Effector CD8-positive, alpha-beta T cell (primary cell): ENCODE measurements around the gene ASB6.

Experiments
- DNase-seq: peaks from one replicate; lab custom pipeline; 2025; lab: John Stamatoyannopoulos, UW

ASB6 gene

DNA sequence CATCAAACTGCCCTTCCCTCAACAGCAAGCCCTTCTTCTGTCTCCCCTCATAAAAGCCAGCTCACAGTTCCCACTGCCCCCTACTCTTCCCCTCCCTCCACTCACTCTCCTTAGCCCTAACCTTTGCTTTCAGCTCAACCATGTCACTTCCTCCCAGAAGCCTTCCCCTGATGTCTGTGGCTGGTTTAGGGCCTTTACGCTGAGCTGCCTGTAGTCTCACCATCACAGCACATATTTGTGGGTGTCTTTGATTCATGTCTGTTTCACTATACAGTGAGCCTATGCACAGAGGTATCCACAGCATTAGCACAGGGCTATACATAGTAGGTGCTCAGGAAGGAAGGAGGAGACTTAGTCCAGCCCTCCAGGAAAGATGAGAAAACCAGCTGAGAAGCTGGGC lies 55.7 kb downstream of the ASB6 start:
- DNase-seq = no peak

- DNase-seq = no peak
Measured at GRCh38 chr9:129585352-129585751, 56.6 kb downstream of the ASB6 start.
